Measurements from ENCODE around the gene TRIM54. TPM values are rescaled to one million over a fixed set of nuclear protein-coding genes. Genes with fewer than 3 reads are reported as not detected.
"Not testable (repeated sequence)": the region's sequence is repeated elsewhere in the genome, so short reads cannot be mapped to it uniquely, and the experiment has no call there.

The TRIM54 gene
- total RNA-seq, 1 donor from 2014 or later = not detected

DNA sequence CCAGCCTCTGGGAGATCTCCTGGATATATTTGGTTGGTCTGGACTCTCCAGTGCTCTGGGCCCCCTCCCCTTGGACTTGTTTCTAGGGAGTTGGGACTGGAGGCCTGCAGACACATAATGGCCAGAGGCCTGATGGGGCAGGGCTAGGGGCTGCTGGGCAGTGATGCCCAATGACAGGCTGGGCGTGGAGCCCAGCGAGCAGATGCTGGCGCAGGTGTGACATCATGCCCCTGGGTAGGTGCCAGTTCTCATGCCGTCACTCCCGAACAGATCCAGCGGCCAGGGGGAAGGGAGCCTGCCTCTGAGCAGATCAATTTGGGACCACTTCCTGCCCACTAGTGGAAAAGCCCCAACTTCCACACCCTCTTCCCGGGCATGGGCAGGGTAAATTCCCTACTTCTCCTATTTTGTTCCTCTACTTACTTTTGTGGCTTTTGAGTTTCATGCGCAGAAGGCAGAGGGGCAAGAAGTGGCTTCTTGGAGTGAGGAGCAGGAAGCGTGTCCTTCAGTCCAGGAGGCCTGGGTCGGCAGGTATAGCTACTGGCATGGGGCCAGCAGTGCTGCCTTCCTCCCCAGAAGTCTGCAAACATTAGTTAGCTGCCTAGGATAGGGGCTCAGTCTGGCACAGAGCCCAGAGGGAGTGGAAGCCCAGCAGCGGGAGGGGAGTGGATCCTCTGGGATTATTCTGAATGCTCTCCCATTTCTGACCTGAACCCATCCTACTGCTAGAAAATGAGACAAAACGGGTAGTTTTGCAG lies 34.6 kb downstream of the TRIM54 start:
- Mint-ChIP-seq H3K4me1 (peaks cover 6% of the 10 kb centered on the region), H3K9me3 (no peaks in the 10 kb centered on the region), H3K27me3 (ENCODE audit: insufficient read depth, low read depth) (no peaks in the 10 kb centered on the region), H3K36me3 (no peaks in the 10 kb centered on the region), H3K27ac (no peak overlapping the region), H3K4me3 (no peak overlapping the region)
- H2AFZ ChIP-seq (replicated peaks) = no peak overlapping the region
- H3K27ac ChIP-seq = no peak overlapping the region
- no peaks in the 10 kb centered on the region for H3K27me3 ChIP-seq
- H3K4me2 ChIP-seq = no peak overlapping the region
- no peaks in the 10 kb centered on the region for H3K9me3 ChIP-seq (ENCODE audit: low read depth)
- no peak overlapping the region for H3K4me3 ChIP-seq
- no peaks in the 10 kb centered on the region for H3K4me1 ChIP-seq
- H3K79me2 ChIP-seq (ENCODE audit: low read depth) = peaks cover 4% of the 10 kb centered on the region
- DNase-seq (ENCODE audit: low spot score) = no peak
- no peaks in the 10 kb centered on the region for H3F3A ChIP-seq (ENCODE audit: low read depth)
- no peak overlapping the region for H3K9ac ChIP-seq
- no peak for TF ChIP-seq EZH2 (IDR thresholded peaks at IDR 0.05)
- TF ChIP-seq CTCF (IDR thresholded peaks at IDR 0.05) = no peak
- no peak for TF ChIP-seq EZH2phosphoT487 (IDR thresholded peaks at IDR 0.05)
- H4K20me1 ChIP-seq (ENCODE audit: low read depth) = peaks cover 2% of the 10 kb centered on the region
- no peaks in the 10 kb centered on the region for H3K36me3 ChIP-seq

DNA sequence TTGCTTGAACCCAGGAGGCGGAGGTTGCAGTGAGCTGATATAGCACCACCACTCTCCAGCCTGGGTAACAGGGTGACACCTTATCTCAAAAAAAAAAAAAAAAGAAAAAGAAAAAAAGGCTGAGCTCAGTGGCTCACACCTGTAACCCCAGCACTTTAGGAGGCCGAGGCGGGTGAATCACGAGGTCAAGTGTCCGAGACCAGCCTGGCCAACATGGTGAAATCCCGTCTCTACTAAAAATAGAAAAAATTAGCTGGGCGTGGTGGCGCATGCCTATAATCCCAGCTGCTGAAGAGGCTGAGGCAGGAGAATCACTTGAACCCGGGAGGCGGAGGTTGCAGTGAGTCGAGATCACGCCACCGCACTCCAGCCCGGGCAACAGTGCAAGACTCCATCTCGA lies 37.6 kb downstream of the TRIM54 start:
- H3K4me3 ChIP-seq; H3K36me3 ChIP-seq; H4K20me1 ChIP-seq (ENCODE audit: low read depth); H2AFZ ChIP-seq (replicated peaks); H3K9me3 ChIP-seq (ENCODE audit: low read depth); H3K4me1 Mint-ChIP-seq; DNase-seq (ENCODE audit: low spot score); H3K27ac Mint-ChIP-seq; H3K4me2 ChIP-seq; H3K27me3 ChIP-seq; H3K9ac ChIP-seq; H3K9me3 Mint-ChIP-seq; H3K4me3 Mint-ChIP-seq; H3K4me1 ChIP-seq; H3K27ac ChIP-seq; H3K27me3 Mint-ChIP-seq (ENCODE audit: insufficient read depth, low read depth); H3K36me3 Mint-ChIP-seq: not testable (repeated sequence)
- Histone ChIP-seq H3K79me2 (ENCODE audit: low read depth) (peaks cover 11% of the 10 kb centered on the region), H3F3A (ENCODE audit: low read depth) (peaks cover 11% of the 10 kb centered on the region)

DNA sequence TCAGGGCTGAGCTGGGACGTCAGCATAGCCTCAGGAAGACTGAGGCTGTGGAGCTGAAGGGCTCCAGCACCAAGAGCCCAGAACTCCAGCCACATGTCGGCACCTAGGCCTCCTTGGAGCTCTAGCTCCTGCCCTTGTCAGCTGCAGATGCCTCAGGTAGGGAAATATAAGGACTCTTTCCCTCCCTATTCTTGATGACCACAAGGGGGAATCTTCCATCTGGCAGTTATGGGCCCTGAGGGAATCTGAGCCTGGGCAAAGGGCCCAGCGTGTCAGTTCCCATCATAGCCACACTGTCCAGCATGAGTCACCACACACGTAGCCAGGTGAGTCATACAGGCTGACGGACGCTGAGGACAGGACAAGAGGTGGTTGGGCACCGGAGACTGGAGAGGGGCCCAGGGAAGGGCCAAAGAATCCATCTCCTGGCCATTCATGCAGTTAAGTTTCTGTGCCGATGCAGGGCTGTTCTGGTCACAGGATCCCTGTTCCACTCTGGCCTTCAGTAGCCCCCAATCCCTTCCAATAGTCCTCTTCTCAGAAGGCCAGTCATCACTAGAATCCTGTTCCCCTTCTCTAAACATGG lies 38.8 kb downstream of the TRIM54 start:
- peaks cover 9% of the 10 kb centered on the region for H3K4me1 Mint-ChIP-seq
- no peak overlapping the region for H3K4me3 ChIP-seq
- no peak overlapping the region for H3K4me2 ChIP-seq
- H3K4me1 ChIP-seq = no peaks in the 10 kb centered on the region
- H3K27me3 ChIP-seq = no peaks in the 10 kb centered on the region
- no peaks in the 10 kb centered on the region for H4K20me1 ChIP-seq (ENCODE audit: low read depth)
- no peaks in the 10 kb centered on the region for H3K9me3 Mint-ChIP-seq
- H3K27ac Mint-ChIP-seq = no peak overlapping the region
- peak; percentile 19 for DNase-seq (ENCODE audit: low spot score)
- H3F3A ChIP-seq (ENCODE audit: low read depth) = peaks cover 23% of the 10 kb centered on the region
- H3K36me3 Mint-ChIP-seq = peaks cover 4% of the 10 kb centered on the region
- no peak overlapping the region for H3K27ac ChIP-seq
- no peak overlapping the region for H3K9ac ChIP-seq
- TF ChIP-seq EZH2phosphoT487 (IDR thresholded peaks at IDR 0.05) = no peak
- no peak for TF ChIP-seq EZH2 (IDR thresholded peaks at IDR 0.05)
- peak; percentile 26 for TF ChIP-seq CTCF (IDR thresholded peaks at IDR 0.05)
- H3K4me3 Mint-ChIP-seq = peak overlapping the region; percentile 95
- H2AFZ ChIP-seq (replicated peaks) = no peak overlapping the region
- peaks cover 4% of the 10 kb centered on the region for H3K27me3 Mint-ChIP-seq (ENCODE audit: insufficient read depth, low read depth)
- H3K36me3 ChIP-seq = no peaks in the 10 kb centered on the region
- H3K9me3 ChIP-seq (ENCODE audit: low read depth) = no peaks in the 10 kb centered on the region
- H3K79me2 ChIP-seq (ENCODE audit: low read depth) = peaks cover 11% of the 10 kb centered on the region

- H3K4me3 Mint-ChIP-seq = peak overlapping the region; percentile 95
- peaks cover 11% of the 10 kb centered on the region for H3K79me2 ChIP-seq (ENCODE audit: low read depth)
Observed at GRCh38 chr2:27322301-27322765, 40.1 kb downstream of the TRIM54 start.

More at GRCh38 chr2:27322301-27322765, 40.1 kb downstream of the TRIM54 start:
- no peak for TF ChIP-seq EZH2phosphoT487 (IDR thresholded peaks at IDR 0.05)
- no peak for TF ChIP-seq CTCF (IDR thresholded peaks at IDR 0.05)
- TF ChIP-seq EZH2 (IDR thresholded peaks at IDR 0.05) = no peak
- H3K27ac ChIP-seq = no peak overlapping the region
- H3K27me3 Mint-ChIP-seq (ENCODE audit: insufficient read depth, low read depth) = peaks cover 6% of the 10 kb centered on the region
- peaks cover 26% of the 10 kb centered on the region for H3F3A ChIP-seq (ENCODE audit: low read depth)
- H3K27me3 ChIP-seq = no peaks in the 10 kb centered on the region
- peak overlapping the region; percentile 27 for H2AFZ ChIP-seq (replicated peaks)
- H3K9me3 Mint-ChIP-seq = no peaks in the 10 kb centered on the region
- peak overlapping the region; percentile 93 for H3K4me2 ChIP-seq
- H3K27ac Mint-ChIP-seq = no peak overlapping the region
- no peak for DNase-seq (ENCODE audit: low spot score)
- no peaks in the 10 kb centered on the region for H4K20me1 ChIP-seq (ENCODE audit: low read depth)
- peaks cover 11% of the 10 kb centered on the region for H3K36me3 Mint-ChIP-seq
- no peaks in the 10 kb centered on the region for H3K36me3 ChIP-seq
- H3K4me3 ChIP-seq = peak overlapping the region; percentile 80
- peaks cover 9% of the 10 kb centered on the region for H3K4me1 Mint-ChIP-seq
- H3K9ac ChIP-seq = peak overlapping the region; percentile 97
- no peaks in the 10 kb centered on the region for H3K4me1 ChIP-seq
- H3K9me3 ChIP-seq (ENCODE audit: low read depth) = no peaks in the 10 kb centered on the region

All from neural progenitor cell (in vitro differentiated cells).